Psoas muscle (tissue), 8 donors: ENCODE measurements around the gene ZNF235. TPM values are rescaled to one million over a fixed set of nuclear protein-coding genes. Genes with fewer than 3 reads are reported as not detected.
"Not testable (repeated sequence)": the region's sequence is repeated elsewhere in the genome, so short reads cannot be mapped to it uniquely, and the experiment has no call there.

Experiments
- ATAC-seq, 4 donors: fragments of 200-7000 bp; cut with Tn5 transposase; one replicate each; pipeline ENCODE4 v1.9.1; 2020; ENCODE audit warnings: moderate library complexity in 3 of 4, mild to moderate bottlenecking in 2 of 4
- DNase-seq, 2 donors: peaks; one replicate each; pipeline ENCODE4 v3.0.0-alpha.2; 2020
- H3K27ac ChIP-seq: fragments of 200-600 bp; one replicate; pipeline ENCODE4 v1.8.0; 2022
- H3K27me3 ChIP-seq, 3 donors: fragments of 200-600 bp in 1 of 3; one replicate each; pipeline versions ENCODE4 v1.6.1 to v1.8.0; 2013 to 2022; ENCODE audit warnings: low read length in 2 of 3, mild to moderate bottlenecking in 2 of 3, moderate library complexity in 1 of 3; ENCODE audit not compliant: insufficient read depth in 3 of 3
- H3K36me3 ChIP-seq, 2 donors: fragments of 200-600 bp in 1 of 2; one replicate each; pipeline versions ENCODE4 v1.6.1 to v1.8.0; 2013 to 2022; ENCODE audit warnings: low read depth in 1 of 2, mild to moderate bottlenecking in 1 of 2, moderate library complexity in 1 of 2; ENCODE audit not compliant: insufficient read depth in 1 of 2
- H3K4me1 ChIP-seq: fragments of 200-600 bp; one replicate; pipeline ENCODE4 v1.8.0; 2022
- H3K4me3 ChIP-seq: fragments of 200-600 bp; one replicate; pipeline ENCODE4 v1.8.0; 2022; ENCODE audit warnings: mild to moderate bottlenecking
- H3K9me3 ChIP-seq: fragments of 200-600 bp; one replicate; pipeline ENCODE4 v1.8.0; 2022
- WGBS, 3 donors: extraction: QIAGEN DNeasy Blood & Tissue Kit; methylation state at CpG; one replicate each; pipeline versions ENCODE4 v1.1.6 to v1.1.7; 2013; 5-methylcytosine and 5-hydroxymethylcytosine counted together
- intact Hi-C, 2 donors: fragments of 100-400 bp; cut with DNase I; formaldehyde crosslinking; loops; one replicate each; pipeline versions ENCODE4 v1.11.0 to v1.14.2; 2022
- polyA plus RNA-seq, 3 donors: library from polyadenylated mRNA; stranded (reverse); fragments of 200-250 nt; gene quantifications; one replicate each; pipeline ENCODE4 v1.2.3, GENCODE V29; 2013
- total RNA-seq, 4 donors: library from RNA; stranded (reverse); fragmentation: NEBNext Ultra II Directional in 2 of 4; extraction: Animal tissue kit (Norgen Biotek cat#: 25700) in 2 of 4; gene quantifications; one replicate each; pipeline versions ENCODE4 v1.2.1 to v1.2.4, GENCODE V29; 2021 to 2023
- TF ChIP-seq, protein P1 (sequence below): fragments of 200-600 bp; IDR thresholded peaks from one replicate; pipeline ENCODE4 v1.8.0; 2022; ENCODE audit warnings: antibody characterized with exemption
- donor health status: healthy with polysubstance abuse.
- donor health status: DM: no; HTN: no; CAD: no; lungs with moderate emphysema.
- donor health status: Bipolar disorder and iron deficiency.
- donor health status: healthy.
- donor health status: DM: yes; HTN: yes; CAD: no.
- donor health status: DM: no; HTN: no; CAD: no.
- donor health status: DM: no; HTN: no; CAD: no.
- donor health status: DM: yes; HTN: yes; CAD: no.

Gene ZNF235
- total and polyA plus RNA-seq, 7 donors, result 1.1 to 3.2 (median 1.7) TPM

DNA sequence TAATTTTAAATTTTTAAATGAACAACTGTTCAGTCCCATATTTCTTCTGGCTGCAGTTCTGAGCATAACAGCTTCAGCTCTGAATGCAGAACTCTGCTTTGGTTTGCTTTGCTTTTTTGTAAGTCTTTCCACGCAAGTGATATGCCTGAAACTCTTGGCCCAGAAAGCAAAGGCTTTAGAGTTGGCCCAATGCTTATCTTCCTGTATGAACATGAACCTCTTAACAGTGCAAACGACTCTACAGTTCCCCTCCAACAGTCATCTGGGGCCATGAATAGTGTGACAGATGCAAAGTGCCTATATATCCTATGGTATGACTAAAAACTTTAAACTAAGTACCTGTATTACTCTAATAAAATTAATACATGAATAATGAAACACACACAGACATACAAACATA, 37.0 kb upstream of the ZNF235 start:
- peaks cover 32% of the 10 kb centered on the region for H3K9me3 ChIP-seq
- H3K27me3 ChIP-seq, result no peaks in the 10 kb centered on the region
- H3K36me3 ChIP-seq, result peaks cover 4 to 33% of the 10 kb centered on the region in 2 donors
- no peak for DNase-seq
- WGBS, 3 donors, result 89 to 96% (median 92%) methylated on average over 2 of the region's 2 CpGs
- intact Hi-C loops, result no loop called here
- TF ChIP-seq, protein P1, sequence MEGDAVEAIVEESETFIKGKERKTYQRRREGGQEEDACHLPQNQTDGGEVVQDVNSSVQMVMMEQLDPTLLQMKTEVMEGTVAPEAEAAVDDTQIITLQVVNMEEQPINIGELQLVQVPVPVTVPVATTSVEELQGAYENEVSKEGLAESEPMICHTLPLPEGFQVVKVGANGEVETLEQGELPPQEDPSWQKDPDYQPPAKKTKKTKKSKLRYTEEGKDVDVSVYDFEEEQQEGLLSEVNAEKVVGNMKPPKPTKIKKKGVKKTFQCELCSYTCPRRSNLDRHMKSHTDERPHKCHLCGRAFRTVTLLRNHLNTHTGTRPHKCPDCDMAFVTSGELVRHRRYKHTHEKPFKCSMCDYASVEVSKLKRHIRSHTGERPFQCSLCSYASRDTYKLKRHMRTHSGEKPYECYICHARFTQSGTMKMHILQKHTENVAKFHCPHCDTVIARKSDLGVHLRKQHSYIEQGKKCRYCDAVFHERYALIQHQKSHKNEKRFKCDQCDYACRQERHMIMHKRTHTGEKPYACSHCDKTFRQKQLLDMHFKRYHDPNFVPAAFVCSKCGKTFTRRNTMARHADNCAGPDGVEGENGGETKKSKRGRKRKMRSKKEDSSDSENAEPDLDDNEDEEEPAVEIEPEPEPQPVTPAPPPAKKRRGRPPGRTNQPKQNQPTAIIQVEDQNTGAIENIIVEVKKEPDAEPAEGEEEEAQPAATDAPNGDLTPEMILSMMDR, result no peak
- no peak for ATAC-seq
- H3K4me3 ChIP-seq, result no peak overlapping the region
- H3K27ac ChIP-seq, result no peak overlapping the region
- no peaks in the 10 kb centered on the region for H3K4me1 ChIP-seq

DNA sequence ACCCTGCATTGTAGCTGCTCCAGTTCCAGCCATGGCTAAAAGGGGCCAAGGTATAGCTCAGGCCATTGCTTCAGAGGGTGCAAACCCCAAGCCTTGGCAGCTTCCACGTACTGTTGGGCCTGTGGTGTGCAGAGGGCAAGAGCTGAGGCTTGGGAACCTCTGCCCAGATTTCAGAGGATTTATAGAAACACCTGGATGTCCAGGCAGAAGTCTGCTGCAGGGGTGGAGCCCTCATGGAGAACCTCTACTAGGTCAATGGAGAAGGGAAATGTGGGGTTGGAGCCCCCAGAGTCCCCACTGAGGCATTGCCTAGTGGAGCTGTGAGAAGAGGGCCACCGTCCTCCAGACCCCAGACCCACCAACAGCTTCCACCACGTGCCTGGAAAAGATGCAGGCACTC, 29.8 kb upstream of the ZNF235 start:
- ATAC-seq, intact Hi-C loops, H3K4me3 ChIP-seq, H3K4me1 ChIP-seq, DNase-seq, H3K27ac ChIP-seq, H3K27me3 ChIP-seq: not testable (repeated sequence)
- Histone ChIP-seq H3K36me3 (peaks cover 21 to 92% of the 10 kb centered on the region in 2 donors), H3K9me3 (peaks cover 24% of the 10 kb centered on the region)
- 80 to 81% (median 81%) methylated on average over 3 of the region's 3 CpGs for WGBS, 3 donors

DNA sequence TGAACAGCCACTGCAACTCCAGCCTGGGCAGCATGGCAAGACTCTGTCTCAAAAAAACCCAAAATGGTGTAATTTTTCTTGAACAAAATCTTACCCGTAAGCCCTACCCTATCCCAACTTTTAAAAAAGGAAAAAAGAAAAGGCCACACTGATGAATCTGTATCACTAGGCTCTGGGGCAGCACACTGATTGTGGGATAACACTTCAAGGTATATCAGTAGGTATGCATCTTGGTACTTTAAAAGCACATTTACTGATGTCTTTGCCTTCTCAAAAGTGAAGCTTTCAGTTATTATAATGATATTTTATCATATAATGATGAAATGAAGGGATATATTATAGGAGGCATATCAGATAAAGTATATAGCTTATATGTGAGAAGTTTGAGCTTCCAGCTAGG, 27.3 kb upstream of the ZNF235 start:
- intact Hi-C loops, result no loop called here
- WGBS, 3 donors, result 88 to 100% (median 94%) methylated on average over 1 of the region's 1 CpG
- DNase-seq, result no peak
- no peak for ATAC-seq
- Histone ChIP-seq H3K9me3 (peaks cover 35% of the 10 kb centered on the region), H3K27me3 (no peaks in the 10 kb centered on the region), H3K36me3 (peaks cover 23 to 94% of the 10 kb centered on the region in 2 donors), H3K27ac (no peak overlapping the region), H3K4me1 (no peaks in the 10 kb centered on the region), H3K4me3 (no peak overlapping the region)
- TF ChIP-seq, protein P1, result no peak

DNA sequence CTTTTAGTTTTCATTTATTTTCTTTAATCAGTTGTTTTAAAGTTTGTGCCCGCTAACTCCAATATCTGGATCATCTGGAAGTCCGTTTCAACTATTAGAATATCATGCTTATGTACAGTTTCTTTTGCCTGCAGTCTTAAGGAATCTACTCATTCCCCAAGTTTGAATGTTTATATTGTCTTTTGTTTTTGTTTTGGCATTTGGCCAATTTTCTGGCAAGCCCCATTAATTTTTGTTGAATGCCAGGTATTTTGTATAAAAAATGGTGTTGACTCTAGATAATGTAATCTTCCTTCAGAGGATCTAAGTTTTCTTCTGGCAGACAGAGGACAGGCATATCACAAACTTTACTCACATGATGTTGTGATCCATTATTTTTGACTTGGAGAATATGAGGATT, 11.1 kb upstream of the ZNF235 start:
- TF ChIP-seq, protein P1, result no peak
- DNase-seq (no peak), ATAC-seq (no peak)
- Histone ChIP-seq H3K27ac (no peak overlapping the region), H3K36me3 (no peaks in the 10 kb centered on the region), H3K4me3 (no peak overlapping the region), H3K4me1 (no peaks in the 10 kb centered on the region), H3K27me3 (no peaks in the 10 kb centered on the region), H3K9me3 (peaks cover 81% of the 10 kb centered on the region)
- 75 to 99% (median 97%) methylated on average over 2 of the region's 2 CpGs for WGBS, 3 donors
- intact Hi-C loops, result no loop called here

DNA sequence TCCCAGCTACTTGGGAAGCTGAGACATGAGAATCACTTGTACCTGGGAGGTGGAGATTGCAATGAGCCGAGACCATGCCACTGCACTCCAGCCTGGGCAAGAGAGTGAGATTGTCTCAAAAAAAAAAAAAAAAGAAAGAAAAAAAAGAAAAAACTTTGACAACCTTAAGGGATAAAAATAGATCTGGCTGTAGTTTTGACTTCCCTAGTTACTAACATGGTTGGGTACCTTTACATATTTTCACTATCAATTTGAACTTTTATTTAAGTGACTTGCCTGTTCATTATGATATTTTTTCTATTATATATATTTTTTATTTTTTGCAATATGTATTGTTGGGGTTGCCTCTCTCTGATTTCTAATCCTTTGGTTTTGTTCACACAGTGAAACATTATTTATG, 8.4 kb upstream of the ZNF235 start:
- Histone ChIP-seq H3K27me3 (no peaks in the 10 kb centered on the region), H3K9me3 (peaks cover 75% of the 10 kb centered on the region), H3K27ac (no peak overlapping the region), H3K36me3 (no peaks in the 10 kb centered on the region), H3K4me3 (no peak overlapping the region), H3K4me1 (no peaks in the 10 kb centered on the region)
- DNase-seq (no peak), ATAC-seq (no peak)
- 98 to 100% (median 100%) methylated on average over 1 of the region's 1 CpG for WGBS, 3 donors
- intact Hi-C loops, result no loop called here
- TF ChIP-seq, protein P1, result no peak
